Measurements from ENCODE around the gene PSMA6.

DNA sequence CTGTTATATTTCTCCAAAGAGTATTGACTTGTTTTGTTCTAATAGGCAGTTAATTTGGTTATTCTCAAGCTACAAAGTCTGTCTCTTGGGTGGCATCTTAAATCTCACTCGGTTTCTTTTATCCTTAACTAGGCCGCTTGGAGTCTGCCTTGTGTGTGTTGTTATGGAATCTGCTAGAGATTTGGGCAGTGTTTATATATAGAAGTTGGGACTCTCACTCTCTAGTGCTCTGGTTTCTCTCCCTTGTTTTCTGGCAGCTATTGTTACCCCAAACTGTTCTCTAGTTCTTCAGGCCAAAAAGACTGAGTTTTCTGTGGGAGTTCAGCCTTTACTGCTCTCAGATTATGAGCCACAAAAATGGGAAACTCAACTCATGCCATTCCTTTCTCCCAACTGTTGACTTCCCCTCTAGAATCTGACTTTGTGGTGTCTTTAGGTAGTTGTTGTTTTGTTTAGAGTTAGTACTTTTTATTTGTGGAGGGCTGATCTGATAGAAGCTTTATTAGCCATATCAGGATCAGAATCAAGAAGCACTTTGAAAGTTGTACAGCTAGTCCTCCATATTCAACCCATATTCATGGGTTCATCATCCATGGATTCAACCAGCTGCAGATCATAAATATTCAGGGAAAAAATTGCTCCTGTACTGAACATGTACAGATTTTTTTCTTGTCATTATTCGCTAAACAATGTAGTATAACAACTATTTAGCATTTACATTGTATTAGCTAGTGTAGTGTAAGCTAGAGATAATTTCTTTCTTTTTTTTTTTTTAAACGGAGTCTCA, 11.2 kb downstream of the PSMA6 start:
- TF ChIP-seq, protein P1, sequence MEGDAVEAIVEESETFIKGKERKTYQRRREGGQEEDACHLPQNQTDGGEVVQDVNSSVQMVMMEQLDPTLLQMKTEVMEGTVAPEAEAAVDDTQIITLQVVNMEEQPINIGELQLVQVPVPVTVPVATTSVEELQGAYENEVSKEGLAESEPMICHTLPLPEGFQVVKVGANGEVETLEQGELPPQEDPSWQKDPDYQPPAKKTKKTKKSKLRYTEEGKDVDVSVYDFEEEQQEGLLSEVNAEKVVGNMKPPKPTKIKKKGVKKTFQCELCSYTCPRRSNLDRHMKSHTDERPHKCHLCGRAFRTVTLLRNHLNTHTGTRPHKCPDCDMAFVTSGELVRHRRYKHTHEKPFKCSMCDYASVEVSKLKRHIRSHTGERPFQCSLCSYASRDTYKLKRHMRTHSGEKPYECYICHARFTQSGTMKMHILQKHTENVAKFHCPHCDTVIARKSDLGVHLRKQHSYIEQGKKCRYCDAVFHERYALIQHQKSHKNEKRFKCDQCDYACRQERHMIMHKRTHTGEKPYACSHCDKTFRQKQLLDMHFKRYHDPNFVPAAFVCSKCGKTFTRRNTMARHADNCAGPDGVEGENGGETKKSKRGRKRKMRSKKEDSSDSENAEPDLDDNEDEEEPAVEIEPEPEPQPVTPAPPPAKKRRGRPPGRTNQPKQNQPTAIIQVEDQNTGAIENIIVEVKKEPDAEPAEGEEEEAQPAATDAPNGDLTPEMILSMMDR (conservative IDR thresholded peaks at IDR 0.05 in 1 of 2, IDR thresholded peaks at IDR 0.05 in 1 of 2; ENCODE audit: low read depth in 1 of 2, low read length in 2 of 2) = no peak
- no peak for TF ChIP-seq EZH2 (IDR thresholded peaks at IDR 0.05; ENCODE audit: low read length, missing control alignments)
